GM12891 (cell line): ENCODE measurements around the gene SLC1A2.

Source experiments
- DNase-seq: peaks from one replicate; pipeline ENCODE4 v3.0.0; 2011; ENCODE audit warnings: low spot score; ENCODE audit not compliant: insufficient read length
- FAIRE-seq: peaks from 2 replicates; lab custom pipeline; 2011; peaks lifted over from hg19 to GRCh38; lab: Jason Lieb, UNC
- PAX5 ChIP-seq: IDR thresholded peaks from 2 replicates; pipeline ENCODE4 v1.6.1; 2011; ENCODE audit warnings: low read length, moderate library complexity, mild to moderate bottlenecking; ENCODE audit not compliant: insufficient read depth, severe bottlenecking
- POLR2A ChIP-seq: IDR thresholded peaks from 2 replicates; pipeline ENCODE4 v1.6.1; 2011; ENCODE audit warnings: low read depth, low read length, control low read depth
- POLR2AphosphoS5 ChIP-seq: IDR thresholded peaks from 2 replicates; pipeline ENCODE4 v1.6.1; 2011; ENCODE audit warnings: low read depth, low read length, control low read depth
- POU2F2 ChIP-seq: IDR thresholded peaks from 2 replicates; pipeline ENCODE4 v1.6.1; 2011; ENCODE audit warnings: low read depth, mild to moderate bottlenecking, control low read depth, low read length, moderate library complexity
- SPI1 ChIP-seq: IDR thresholded peaks from 2 replicates; pipeline ENCODE4 v1.6.1; 2011; ENCODE audit warnings: low read depth, low read length, control low read depth
- TAF1 ChIP-seq: IDR thresholded peaks from 2 replicates; pipeline ENCODE4 v1.6.1; 2011; ENCODE audit warnings: low read depth, low read length, control low read depth

The SLC1A2 gene

DNA sequence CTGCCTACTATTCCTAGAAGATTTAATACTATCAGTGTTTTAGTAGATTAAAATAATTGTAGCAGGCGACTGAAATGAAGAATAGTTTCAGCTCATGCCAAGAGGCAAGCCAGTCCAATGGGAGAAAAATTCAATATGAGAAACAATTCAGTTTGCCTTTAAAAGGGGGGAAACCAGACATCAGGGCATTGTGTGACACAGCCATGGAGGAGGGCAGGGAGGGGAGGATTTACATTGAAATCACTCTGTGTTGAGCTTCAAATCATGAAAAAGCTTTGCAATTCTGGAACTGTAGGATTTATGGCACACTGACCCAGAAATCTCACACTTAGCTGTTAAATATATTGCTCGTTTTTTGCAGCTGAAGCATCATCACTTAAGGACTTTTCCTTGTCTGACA, 4.6 kb downstream of the SLC1A2 start:
- FAIRE-seq (no peak), DNase-seq (no peak)
- TF ChIP-seq POLR2AphosphoS5 (no peak), POU2F2 (no peak), PAX5 (no peak), POLR2A (no peak), TAF1 (no peak), SPI1 (no peak)

DNA sequence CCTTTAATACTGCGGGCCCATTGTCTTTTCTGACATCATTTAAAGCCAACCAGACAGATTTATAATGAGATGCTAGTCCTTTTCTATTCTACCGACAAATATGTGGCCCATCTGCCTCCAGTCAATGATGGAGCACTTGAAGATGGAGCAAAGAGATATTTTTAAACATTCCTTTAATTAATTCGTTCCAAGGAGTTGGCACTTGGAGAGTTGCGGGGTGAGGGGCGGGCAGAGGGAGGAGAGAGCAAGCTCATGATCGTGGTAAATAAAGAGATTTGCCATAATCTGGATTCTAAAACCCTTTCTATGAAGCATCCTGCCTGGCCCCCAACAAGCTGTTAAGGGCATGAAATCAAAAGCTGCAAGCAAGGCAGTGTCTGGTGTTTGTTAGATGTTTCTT, 5.0 kb downstream of the SLC1A2 start:
- DNase-seq (no peak), FAIRE-seq (no peak)
- no peak for TF ChIP-seq POLR2A
- no peak for TF ChIP-seq POU2F2
- no peak for TF ChIP-seq PAX5
- no peak for TF ChIP-seq POLR2AphosphoS5
- no peak for TF ChIP-seq TAF1
- no peak for TF ChIP-seq SPI1

DNA sequence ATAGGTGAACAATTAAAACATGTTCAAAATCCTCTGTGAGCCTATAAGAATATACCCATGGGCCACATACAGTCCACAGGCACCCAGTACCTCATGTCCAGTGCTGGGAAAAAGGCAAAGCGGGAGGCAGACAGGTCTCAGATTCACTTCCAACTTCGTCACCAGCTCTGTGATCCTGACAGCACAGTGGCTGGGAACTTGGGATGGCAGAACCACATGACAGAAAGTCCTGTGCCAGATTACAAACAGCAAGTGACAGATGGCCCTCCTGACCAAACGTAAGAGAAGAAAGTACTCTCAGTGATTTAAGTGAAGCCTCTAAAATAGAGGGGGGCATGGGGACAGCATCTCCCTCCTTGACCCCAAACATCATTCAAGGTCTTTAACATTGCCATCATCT, 5.8 kb downstream of the SLC1A2 start:
- DNase-seq, result no peak
- FAIRE-seq, result no peak
- no peak for TF ChIP-seq PAX5
- no peak for TF ChIP-seq POLR2A
- TF ChIP-seq POLR2AphosphoS5, result no peak
- TF ChIP-seq SPI1, result no peak
- no peak for TF ChIP-seq TAF1
- no peak for TF ChIP-seq POU2F2

DNA sequence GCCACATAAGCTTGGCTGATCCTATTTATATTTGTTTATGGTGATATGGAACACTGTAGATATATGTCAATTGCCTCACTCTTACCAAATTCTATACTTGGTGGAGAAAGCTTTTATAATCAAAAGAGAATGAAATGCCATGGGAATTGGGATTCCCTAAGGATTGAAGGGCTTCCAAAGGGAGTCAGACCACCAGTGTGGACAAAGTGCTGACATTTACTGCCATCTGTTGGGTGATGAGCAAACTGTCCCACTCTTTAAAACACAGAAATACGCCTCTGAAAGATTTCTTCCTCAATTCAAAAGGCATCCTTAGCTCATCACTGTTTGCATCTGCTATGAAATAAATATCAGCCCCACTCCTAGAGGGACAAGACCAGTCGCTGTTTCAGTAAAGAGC, 7.1 kb downstream of the SLC1A2 start:
- peak; percentile 54 for FAIRE-seq
- no peak for TF ChIP-seq TAF1

DNA sequence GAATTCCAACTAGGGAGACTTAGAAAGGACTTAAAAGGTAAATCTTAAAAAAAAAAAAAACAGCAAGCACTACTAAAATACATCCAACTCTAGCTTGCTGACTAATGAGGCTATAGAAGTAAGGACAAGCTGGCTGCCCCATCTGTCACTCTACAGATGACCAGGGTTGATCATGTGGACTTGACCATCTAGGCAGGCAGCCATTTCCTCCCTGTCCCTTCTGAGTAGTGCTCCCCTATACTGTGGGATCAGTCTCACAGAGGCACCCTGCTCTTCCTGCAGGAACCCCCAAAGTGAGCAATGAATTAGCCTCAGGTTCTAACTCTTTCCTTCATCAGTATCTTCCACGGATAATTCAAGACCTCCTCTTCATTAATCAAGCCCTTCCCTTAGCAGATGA, 12.3 kb downstream of the SLC1A2 start:
- TF ChIP-seq PAX5, result no peak
- TF ChIP-seq SPI1, result no peak
- no peak for TF ChIP-seq TAF1
- TF ChIP-seq POLR2A, result no peak
- no peak for TF ChIP-seq POU2F2
- TF ChIP-seq POLR2AphosphoS5, result no peak
- DNase-seq, result no peak
- FAIRE-seq, result no peak

More for the DNA sequence above, 7.1 kb downstream of the SLC1A2 start:
- DNase-seq, result no peak

DNA sequence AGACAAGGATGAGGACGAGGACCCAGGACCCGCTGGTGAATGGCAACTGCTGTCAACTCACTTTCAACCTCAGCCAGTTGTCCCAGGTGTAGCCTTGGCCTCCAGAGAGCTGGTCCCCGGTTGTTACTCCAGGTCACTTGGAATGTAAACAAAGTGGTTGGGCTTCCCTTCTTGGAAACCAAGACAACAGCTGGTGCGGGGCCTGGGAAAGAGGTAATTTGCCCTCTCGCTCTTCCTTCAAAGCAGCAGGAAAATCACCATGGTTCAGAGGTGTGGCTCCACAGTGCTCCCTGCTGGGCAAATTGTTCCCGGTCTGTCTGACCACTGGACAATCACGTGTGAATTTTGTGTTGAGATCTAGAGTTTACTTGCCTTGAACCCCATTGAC, 15.0 kb downstream of the SLC1A2 start:
- DNase-seq (no peak), FAIRE-seq (peak; percentile 76)
- TF ChIP-seq TAF1, result no peak
- TF ChIP-seq POU2F2, result no peak
- TF ChIP-seq POLR2A, result no peak
- TF ChIP-seq SPI1, result no peak

DNA sequence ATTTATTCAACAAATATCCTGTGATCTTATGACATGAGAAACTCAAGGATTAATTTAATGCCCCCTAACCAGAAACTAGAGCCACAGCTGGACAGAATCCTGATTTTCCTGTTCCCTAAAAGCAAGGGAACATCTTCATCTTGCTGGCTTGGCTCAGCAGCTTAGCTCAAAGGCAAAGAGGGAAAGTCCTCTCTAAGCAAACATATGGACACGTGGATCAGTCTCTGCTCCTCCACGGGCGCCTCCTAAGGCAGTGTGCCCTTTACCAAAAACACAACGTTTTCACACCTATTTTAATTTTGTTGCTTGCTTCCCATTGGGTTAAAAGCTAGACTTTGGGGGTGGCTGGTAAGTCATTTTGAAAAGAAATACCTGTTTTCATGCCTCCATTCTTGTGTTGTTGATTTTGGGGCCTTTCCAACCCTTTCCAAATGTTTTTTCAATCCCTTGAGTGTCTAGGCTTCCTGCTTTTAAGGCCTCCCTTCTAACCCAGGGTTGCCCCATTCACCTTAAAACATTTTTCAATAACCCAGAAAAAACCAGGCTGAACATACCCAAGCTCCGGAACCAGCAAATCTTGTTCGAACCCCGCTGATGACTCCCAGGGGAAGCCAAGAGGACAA, 15.5 kb downstream of the SLC1A2 start:
- DNase-seq (no peak), FAIRE-seq (no peak)
- TF ChIP-seq SPI1 (no peak), POU2F2 (no peak), TAF1 (no peak), PAX5 (no peak), POLR2AphosphoS5 (no peak), POLR2A (no peak)

DNA sequence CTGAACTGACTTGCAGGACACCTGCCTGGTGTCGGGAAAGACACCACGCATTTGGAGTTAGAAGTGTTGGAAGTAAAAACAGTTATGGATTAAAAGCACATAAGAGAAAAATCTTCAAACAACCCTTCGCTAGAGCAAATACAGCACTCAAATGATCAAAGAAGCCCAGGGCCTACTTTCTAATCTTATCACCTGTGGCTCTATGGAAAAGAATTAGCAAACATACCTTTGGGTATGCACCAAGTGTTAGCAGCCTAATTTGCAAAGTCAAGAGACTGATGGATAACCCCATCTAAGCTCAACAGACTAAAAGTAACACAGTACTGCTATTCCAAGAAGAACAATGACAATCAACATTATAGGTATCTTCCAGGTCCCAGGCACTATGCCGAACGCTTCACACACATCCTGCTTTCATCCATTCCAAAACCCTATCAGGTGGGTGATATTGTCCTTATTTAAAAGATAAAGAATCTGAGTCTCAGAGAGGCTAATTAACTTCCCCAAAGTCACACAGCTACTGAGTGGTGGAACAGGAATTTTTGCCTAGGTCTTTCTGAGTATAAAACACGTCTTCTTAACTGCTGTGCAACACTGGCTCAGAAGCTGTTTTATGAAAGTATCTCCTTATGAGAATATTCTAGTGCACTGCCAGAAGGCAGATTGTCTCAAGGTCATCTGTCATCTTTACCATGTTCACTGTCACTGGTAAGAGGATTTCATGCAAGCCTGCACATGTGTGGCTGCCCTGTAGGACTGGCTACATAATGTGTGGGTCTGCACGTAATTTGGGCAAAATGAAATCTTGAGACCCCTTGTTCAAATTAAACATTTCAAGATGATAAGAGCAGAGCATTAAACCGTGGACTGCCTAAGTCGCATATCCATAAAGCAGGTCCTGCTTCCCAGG, 16.4 kb downstream of the SLC1A2 start:
- no peak for FAIRE-seq
- TF ChIP-seq POLR2A, result no peak
- DNase-seq, result no peak

DNA sequence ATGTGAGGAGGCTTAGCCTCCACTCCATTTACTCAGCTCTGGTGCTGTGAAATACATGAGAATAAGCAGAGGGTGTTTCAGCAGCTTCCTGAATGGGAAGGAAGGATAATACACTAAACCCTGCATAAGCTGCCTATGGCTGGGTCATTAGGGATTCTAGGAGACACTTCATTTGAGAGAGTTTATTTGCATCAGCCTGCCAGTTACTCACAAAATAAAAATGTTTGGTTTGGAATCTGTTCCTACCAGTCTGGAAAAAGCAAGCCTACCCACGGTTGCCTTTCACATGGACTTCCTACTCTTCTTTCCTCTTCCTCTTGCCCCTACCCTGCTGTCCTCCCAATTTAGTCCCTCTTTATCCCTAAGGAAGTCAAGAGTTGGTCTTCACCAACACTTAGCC, 20.5 kb downstream of the SLC1A2 start:
- no peak for TF ChIP-seq SPI1
- no peak for TF ChIP-seq PAX5
- TF ChIP-seq POU2F2, result no peak
- no peak for TF ChIP-seq POLR2A
- TF ChIP-seq POLR2AphosphoS5, result no peak
- no peak for TF ChIP-seq TAF1
- FAIRE-seq, result no peak
- no peak for DNase-seq

DNA sequence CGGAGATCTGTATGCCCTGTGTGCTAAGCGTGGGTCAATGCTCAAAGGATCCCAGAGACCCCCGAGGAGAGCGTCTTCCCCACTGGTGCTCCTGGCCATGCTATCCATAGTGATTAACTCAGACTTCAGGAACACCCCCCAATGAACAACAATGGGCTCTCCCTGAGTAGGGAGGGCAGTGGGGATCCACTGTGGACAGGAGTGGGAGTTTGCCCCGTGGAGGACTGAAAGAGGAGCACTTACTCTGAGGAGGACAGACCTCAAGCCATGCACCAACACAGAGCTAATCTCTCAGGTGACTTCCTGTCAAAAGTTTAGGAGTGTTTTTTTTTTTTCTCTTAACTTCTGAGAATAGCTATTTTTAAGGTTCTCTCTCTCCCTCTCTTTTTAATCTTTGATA, 24.4 kb downstream of the SLC1A2 start:
- no peak for DNase-seq
- FAIRE-seq, result no peak
- TF ChIP-seq POU2F2 (no peak), POLR2AphosphoS5 (no peak), POLR2A (no peak), SPI1 (no peak), PAX5 (no peak), TAF1 (no peak)
